H1 (cell line): ENCODE data around the gene SAG. TPM values are rescaled to one million over a fixed set of nuclear protein-coding genes. Genes with fewer than 3 reads are reported as not detected.

ENCODE experiments used
- CTCF ChIA-PET: fragments of 300-600 bp; sonication (Branson Sonifier 250); formaldehyde crosslinking; loops from one replicate; lab custom pipeline; 2021; ENCODE audit not compliant: partially characterized antibody; lab: Charles Lee
- POLR2A ChIA-PET: fragments of 300-600 bp; sonication (Branson Sonifier 250); formaldehyde crosslinking; loops from one replicate; lab custom pipeline; 2021; ENCODE audit warnings: inconsistent platforms; ENCODE audit not compliant: partially characterized antibody; lab: Charles Lee
- DNase-seq, 2 experiments: peaks; one replicate each; pipeline versions ENCODE4 v3.0.0 to v3.0.0-alpha.2; 2010 to 2022; ENCODE audit warnings: low spot score in 2 of 2, low read depth in 1 of 2, mixed read lengths in 1 of 2
- FAIRE-seq: peaks from 2 replicates; lab custom pipeline; 2011; peaks lifted over from hg19 to GRCh38; lab: Jason Lieb, UNC
- H2AFZ ChIP-seq: 2 replicates; pipeline ENCODE4 v1.8.1; 2012; ENCODE audit warnings: low read length, inconsistent platforms
- H2AK5ac ChIP-seq: 2 replicates; pipeline ENCODE4 v1.6.1; 2013; ENCODE audit warnings: low read depth, low read length
- H2BK120ac ChIP-seq: replicated peaks from 2 replicates; pipeline ENCODE3; 2013; ENCODE audit warnings: low read depth, low read length, inconsistent platforms
- H2BK12ac ChIP-seq: 2 replicates; pipeline ENCODE4 v1.6.1; 2013; ENCODE audit warnings: low read depth, low read length
- H2BK15ac ChIP-seq: 2 replicates; pipeline ENCODE4 v1.6.1; 2013; ENCODE audit warnings: low read length
- H2BK20ac ChIP-seq: 2 replicates; pipeline ENCODE4 v1.6.1; 2013; ENCODE audit warnings: low read length
- H2BK5ac ChIP-seq: 2 replicates; pipeline ENCODE4 v1.6.1; 2013; ENCODE audit warnings: low read depth, low read length
- H3K14ac ChIP-seq: 2 replicates; pipeline ENCODE4 v1.6.1; 2013; ENCODE audit warnings: inconsistent platforms; ENCODE audit not compliant: insufficient read length
- H3K18ac ChIP-seq: 2 replicates; pipeline ENCODE4 v1.6.1; 2013; ENCODE audit warnings: low read length; ENCODE audit errors: extremely low read depth
- H3K23ac ChIP-seq: 2 replicates; pipeline ENCODE4 v1.6.1; 2013; ENCODE audit warnings: inconsistent platforms; ENCODE audit not compliant: insufficient read length
- H3K23me2 ChIP-seq: 2 replicates; pipeline ENCODE4 v1.6.1; 2013; ENCODE audit warnings: low read depth, low read length
- H3K27ac ChIP-seq: 2 replicates; pipeline ENCODE4 v1.6.1; 2011; ENCODE audit warnings: low read depth, low read length, inconsistent platforms
- H3K27me3 ChIP-seq, 4 experiments: replicated peaks in 1 of 4; 1 replicate in 1 of 4; 2 replicates in 3 of 4; pipeline versions ENCODE4 v1.6.1 to v1.8.1; 2011 to 2013; ENCODE audit warnings: low read length in 3 of 4, mild to moderate bottlenecking in 3 of 4, inconsistent platforms in 2 of 4, mixed read lengths in 2 of 4, moderate library complexity in 1 of 4; ENCODE audit not compliant: control insufficient read depth in 3 of 4, insufficient read depth in 3 of 4; ENCODE audit errors: extremely low read depth in 1 of 4
- H3K36me3 ChIP-seq, 4 experiments: 2 replicates each; pipeline versions ENCODE4 v1.6.1 to v1.8.1; 2011 to 2013; ENCODE audit warnings: mild to moderate bottlenecking in 4 of 4, low read length in 3 of 4, moderate library complexity in 2 of 4, control low read depth in 1 of 4, inconsistent platforms in 1 of 4; ENCODE audit not compliant: insufficient read depth in 4 of 4, control insufficient read depth in 2 of 4
- H3K4ac ChIP-seq: replicated peaks from 2 replicates; pipeline ENCODE3; 2013; ENCODE audit warnings: low read length, low read depth, mixed read lengths, inconsistent platforms; ENCODE audit not compliant: insufficient read length
- H3K4me1 ChIP-seq, 4 experiments: replicated peaks in 1 of 4; 1 replicate in 1 of 4; 2 replicates in 3 of 4; pipeline versions ENCODE4 v1.6.1 to v1.8.1; 2011 to 2013; ENCODE audit warnings: low read length in 3 of 4, inconsistent platforms in 2 of 4, mixed read lengths in 1 of 4; ENCODE audit not compliant: insufficient read depth in 4 of 4, control insufficient read depth in 3 of 4
- H3K4me2 ChIP-seq, 2 experiments: 2 replicates each; pipeline versions ENCODE4 v1.6.1 to v1.8.1; 2011 to 2013; ENCODE audit warnings: low read depth in 2 of 2, low read length in 2 of 2, control low read depth in 1 of 2, inconsistent platforms in 1 of 2, mild to moderate bottlenecking in 1 of 2; ENCODE audit not compliant: insufficient read depth in 1 of 2
- H3K4me3 ChIP-seq, 4 experiments: fragments of 200-600, 300-600 bp in 1 of 4; sonication (generic), shearing (Covaris generic), sonication (Bioruptor Twin) in 1 of 4; 2 replicates each; pipeline versions ENCODE4 v1.5.1 to v1.8.1; 2011 to 2016; ENCODE audit warnings: low read length in 4 of 4, low read depth in 3 of 4, control low read depth in 2 of 4, inconsistent platforms in 2 of 4, mild to moderate bottlenecking in 2 of 4, mixed read lengths in 1 of 4, moderate library complexity in 1 of 4; ENCODE audit not compliant: insufficient read depth in 2 of 4; ENCODE audit errors: extremely low read depth in 1 of 4
- H3K56ac ChIP-seq: replicated peaks from 2 replicates; pipeline ENCODE3; 2013; ENCODE audit warnings: low read depth, mild to moderate bottlenecking, mixed read lengths, low read length, inconsistent platforms; ENCODE audit not compliant: insufficient read length
- H3K79me1 ChIP-seq: 2 replicates; pipeline ENCODE4 v1.6.1; 2013; ENCODE audit warnings: low read depth, low read length, control low read depth
- H3K79me2 ChIP-seq, 2 experiments: 2 replicates each; pipeline versions ENCODE4 v1.6.1 to v1.8.1; 2012 to 2013; ENCODE audit warnings: low read length in 2 of 2, mild to moderate bottlenecking in 2 of 2, inconsistent platforms in 1 of 2; ENCODE audit not compliant: insufficient read depth in 2 of 2, control insufficient read depth in 1 of 2
- H3K9ac ChIP-seq, 4 experiments: replicated peaks in 1 of 4; 1 replicate in 1 of 4; 2 replicates in 3 of 4; pipeline versions ENCODE4 v1.6.1 to v1.8.1; 2011 to 2013; ENCODE audit warnings: low read depth in 3 of 4, low read length in 3 of 4, control low read depth in 2 of 4, mild to moderate bottlenecking in 2 of 4, moderate library complexity in 2 of 4, inconsistent platforms in 1 of 4; ENCODE audit errors: extremely low read depth in 1 of 4
- H3K9me3 ChIP-seq, 2 experiments: 2 replicates each; pipeline versions ENCODE4 v1.6.1 to v1.8.1; 2012 to 2013; ENCODE audit warnings: mild to moderate bottlenecking in 2 of 2, moderate library complexity in 2 of 2, control low read depth in 1 of 2, inconsistent platforms in 1 of 2, low read depth in 1 of 2, low read length in 1 of 2, mixed read lengths in 1 of 2; ENCODE audit not compliant: insufficient read depth in 2 of 2
- H4K20me1 ChIP-seq, 2 experiments: replicated peaks in 1 of 2; 2 replicates each; pipeline versions ENCODE3 to v1.8.1; 2011 to 2013; ENCODE audit warnings: inconsistent platforms in 2 of 2, low read length in 2 of 2, mild to moderate bottlenecking in 1 of 2; ENCODE audit not compliant: insufficient read depth in 2 of 2, control insufficient read depth in 1 of 2
- H4K5ac ChIP-seq: 2 replicates; pipeline ENCODE4 v1.6.1; 2013; ENCODE audit warnings: low read length, low read depth, mixed read lengths, inconsistent platforms; ENCODE audit not compliant: insufficient read length
- H4K8ac ChIP-seq: 2 replicates; pipeline ENCODE4 v1.8.0; 2013; ENCODE audit warnings: mild to moderate bottlenecking, moderate library complexity, low read length, inconsistent platforms; ENCODE audit not compliant: insufficient read depth; ENCODE audit errors: extremely low read depth
- H4K91ac ChIP-seq: replicated peaks from 2 replicates; pipeline ENCODE3; 2013; ENCODE audit warnings: low read length, mixed read lengths, inconsistent platforms; ENCODE audit not compliant: insufficient read length
- CHD2 ChIP-seq: IDR thresholded peaks from 2 replicates; pipeline ENCODE4 v1.6.1; 2012; ENCODE audit warnings: low read length, improper control_type of control experiment
- CREB1 ChIP-seq: IDR thresholded peaks from 2 replicates; pipeline ENCODE4 v1.6.1; 2012; ENCODE audit warnings: inconsistent platforms
- EGR1 ChIP-seq: IDR thresholded peaks from 2 replicates; pipeline ENCODE4 v1.6.1; 2011; ENCODE audit warnings: low read depth, low read length, borderline replicate concordance
- EZH2 ChIP-seq: fragments of 200-600 bp; sonication (generic); IDR thresholded peaks from 2 replicates; pipeline ENCODE4 v1.7.1; 2012; ENCODE audit warnings: low read depth, mild to moderate bottlenecking, moderate library complexity, low read length, inconsistent platforms; ENCODE audit not compliant: severe bottlenecking
- GTF2F1 ChIP-seq: IDR thresholded peaks from 2 replicates; pipeline ENCODE4 v1.6.1; 2012; ENCODE audit warnings: low read depth, low read length, improper control_type of control experiment, borderline replicate concordance
- SAP30 ChIP-seq: fragments of 300-600 bp; sonication (generic); IDR thresholded peaks from 2 replicates; pipeline ENCODE4 v1.7.1; 2012; ENCODE audit warnings: low read length, moderate library complexity, mild to moderate bottlenecking, inconsistent platforms; ENCODE audit not compliant: insufficient read depth, insufficient replicate concordance
- SRF ChIP-seq: IDR thresholded peaks from 2 replicates; pipeline ENCODE4 v1.6.1; 2011; ENCODE audit warnings: mild to moderate bottlenecking, low read depth, low read length, moderate library complexity
- WGBS, 2 experiments: shearing (Covaris generic) in 1 of 2; methylation state at CpG; one replicate each; pipeline versions ENCODE4 v1.1.6 to v1.1.7; 2013 to 2015; ENCODE audit warnings: low lambda C conversion rate in 2 of 2, mixed read lengths in 2 of 2, inconsistent platforms in 1 of 2, low coverage in 1 of 2, missing lambda C conversion rate in 1 of 2; ENCODE audit not compliant: insufficient replicate concordance in 2 of 2, insufficient coverage in 1 of 2, insufficient read length in 1 of 2; ENCODE audit errors: extremely low coverage in 1 of 2, missing lambda C conversion rate in 1 of 2; 5-methylcytosine and 5-hydroxymethylcytosine counted together
- polyA plus RNA-seq, 7 experiments: library from polyadenylated mRNA; depleted of rRNA in 3 of 7; stranded (reverse) in 5 of 7; unstranded in 2 of 7; fragments of >200 nt in 5 of 7; fragments of 200-250 nt in 2 of 7; gene quantifications; 1 replicate in 5 of 7; 2 replicates in 1 of 7; 4 replicates in 1 of 7; pipeline versions ENCODE4 v1.2.1 to v1.2.3, GENCODE V29; 2011 to 2013; ENCODE audit warnings: missing spikeins in 2 of 7, mixed read lengths in 2 of 7
- total RNA-seq: library from RNA; stranded (reverse); fragmentation: NEBNext Ultra II Directional; extraction: Animal tissue kit (Norgen Biotek cat#: 25700); gene quantifications from 2 replicates; pipeline ENCODE4 v1.2.1, GENCODE V29; 2021

Gene SAG
- total and polyA plus RNA-seq, 2 of the 8 experiments (the other 6 are each of a cell fraction or from before 2014, with no cell fraction given): not detected

DNA sequence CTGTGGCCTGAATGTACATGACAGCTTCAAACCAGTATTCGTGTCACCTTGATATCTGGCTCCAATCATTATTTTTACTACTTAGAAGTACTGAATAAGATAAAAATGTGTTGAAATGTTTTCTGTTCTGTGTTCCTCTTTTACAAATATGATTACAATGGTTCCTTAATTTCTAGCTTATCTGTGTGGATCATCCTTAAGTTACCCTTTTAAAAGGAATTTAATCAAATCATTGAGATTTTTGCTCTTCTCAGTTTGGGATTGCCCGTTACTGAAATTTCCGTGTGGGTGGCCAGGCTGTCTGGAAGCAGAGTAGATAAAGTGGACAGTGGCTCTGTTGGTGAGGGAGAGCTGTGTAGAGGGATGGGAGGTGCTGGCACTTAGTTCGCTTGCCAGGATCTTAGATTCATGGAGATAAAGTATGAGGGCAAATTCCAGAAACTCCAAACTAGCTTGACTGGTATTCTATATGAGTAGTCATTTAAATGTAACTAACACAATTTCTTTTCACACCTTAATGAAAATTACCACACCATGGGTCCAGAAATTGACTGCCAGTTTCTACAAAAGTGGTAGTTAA lies 27.4 kb upstream of the SAG start:
- Histone ChIP-seq H2BK5ac (no peak overlapping the region), H3K79me2 (no peaks in the 10 kb centered on the region), H3K4me3 (no peak overlapping the region), H2BK120ac (no peak overlapping the region), H3K14ac (no peak overlapping the region), H4K20me1 (peaks cover 0 to 5% of the 10 kb centered on the region in 2 experiments), H3K4me2 (no peak overlapping the region), H3K4ac (no peak overlapping the region), H3K79me1 (no peaks in the 10 kb centered on the region), H2BK12ac (no peak overlapping the region), H4K8ac (no peak overlapping the region), H3K4me1 (no peaks in the 10 kb centered on the region), H3K9me3 (no peaks in the 10 kb centered on the region), H4K5ac (no peak overlapping the region), H3K23me2 (no peaks in the 10 kb centered on the region), H2BK15ac (no peak overlapping the region), H4K91ac (no peak overlapping the region), H3K36me3 (peaks cover 23 to 83% (median 64%) of the 10 kb centered on the region in 4 experiments), H3K56ac (no peak overlapping the region), H3K18ac (no peak overlapping the region), H3K9ac (no peak overlapping the region), H2AFZ (no peak overlapping the region), H2AK5ac (no peak overlapping the region), H3K23ac (no peak overlapping the region), H3K27ac (no peak overlapping the region), H3K27me3 (no peaks in the 10 kb centered on the region), H2BK20ac (no peak overlapping the region)
- no peak for FAIRE-seq
- CTCF ChIA-PET: interaction anchor here (0.6 to 0.8 kb wide), 2 partner anchors 12 to 14 kb away, joined by 3 read pairs; no protein-coding TSS in a partner anchor
- no peak for DNase-seq
- POLR2A ChIA-PET: interaction anchor here (2.5 kb wide), 1 partner anchor 9 kb away, joined by 9 read pairs; no protein-coding TSS in a partner anchor
- WGBS, 2 experiments: 90% methylated on average over 4 of the region's 4 CpGs; no CpG with 5 or more reads in 1 of the 2 experiments
- TF ChIP-seq CHD2 (no peak), EGR1 (no peak), CREB1 (no peak), EZH2 (no peak), GTF2F1 (no peak), SAP30 (no peak), SRF (no peak)
- TF ChIP-seq, all 59 proteins: peak for 0
